Measurements from ENCODE around the gene AP2B1.

GRCh38 chr17:35763767-35764122, 176.6 kb downstream of the AP2B1 start:
- TF ChIP-seq POLR2A (IDR thresholded peaks at IDR 0.05) (no peak), CTCF (IDR thresholded peaks at IDR 0.05) (no peak)

All from esophagus squamous epithelium (tissue), 4 donors.